HG03521 (cell line): ENCODE results near the gene ADGRD2.

Experiments used
- ATAC-seq: cut with Tn5 transposase; IDR thresholded peaks from one replicate; pipeline ENCODE4 v1.9.1; 2021; ENCODE audit warnings: mild to moderate bottlenecking, moderate library complexity; ENCODE audit not compliant: unreplicated experiment

Gene ADGRD2

DNA sequence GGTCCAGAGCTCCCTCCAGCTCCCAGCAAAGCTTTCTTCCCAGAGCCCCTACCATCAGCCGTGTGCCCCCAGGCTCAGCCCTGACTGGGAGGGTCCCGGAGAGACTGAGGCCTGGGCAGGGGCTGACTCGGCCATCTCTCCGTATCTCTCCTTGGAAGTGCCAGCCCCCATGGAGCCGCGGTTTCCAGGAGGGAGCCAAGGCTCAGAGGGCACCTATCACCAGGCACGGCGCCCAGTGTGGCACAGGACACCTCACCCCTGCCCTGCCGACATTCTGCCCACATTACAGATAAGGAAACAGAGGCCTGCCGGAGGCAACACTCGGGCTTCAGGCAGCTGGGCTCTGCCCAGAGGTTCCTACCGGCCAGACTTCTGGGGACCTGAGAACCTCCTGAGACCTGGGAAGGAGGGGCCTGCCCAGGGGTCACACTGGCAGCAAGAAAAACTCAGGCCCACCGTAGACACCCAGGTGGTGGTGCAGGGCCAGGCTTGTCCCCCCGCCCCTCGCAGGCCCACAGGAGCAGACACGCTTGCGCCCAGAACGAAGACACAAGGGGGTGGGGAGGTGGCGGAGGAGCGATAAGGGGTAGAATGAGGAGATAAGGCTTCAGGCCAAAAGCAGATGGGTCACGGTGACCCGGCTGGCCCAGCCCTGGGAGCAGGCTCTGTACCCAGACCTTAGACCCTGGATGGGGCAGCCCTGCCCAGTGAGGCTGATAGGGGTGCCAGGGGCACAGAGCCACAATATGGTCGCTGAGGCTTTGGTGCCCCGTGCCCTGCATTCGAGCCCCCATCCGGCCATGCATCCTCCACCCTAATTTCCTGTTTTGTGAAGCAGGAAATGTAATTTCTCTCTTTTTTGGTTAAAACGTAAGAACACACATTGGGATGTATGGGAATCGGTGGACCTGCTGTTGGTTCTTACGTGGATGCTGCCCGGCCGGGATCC lies 45.1 kb downstream of the ADGRD2 start:
- ATAC-seq, result no peak

DNA sequence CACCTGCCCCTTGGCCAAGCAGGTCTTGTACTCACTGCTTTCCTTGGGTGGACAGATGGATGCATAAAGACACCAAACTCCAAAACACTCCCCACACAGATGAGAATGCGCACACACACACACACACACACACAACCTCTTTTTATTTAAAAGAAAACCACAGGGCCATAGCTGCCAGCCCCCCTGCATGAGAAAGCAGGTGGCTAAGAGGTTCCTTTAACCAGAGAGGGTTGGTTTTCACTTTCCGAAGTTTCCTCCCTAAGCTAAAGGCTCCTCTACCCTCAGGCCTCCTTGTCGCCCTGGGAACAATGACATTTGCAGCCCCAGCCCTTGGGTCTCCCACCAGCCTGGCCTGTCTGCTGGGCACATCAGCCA lies 45.8 kb downstream of the ADGRD2 start:
- no peak for ATAC-seq

DNA sequence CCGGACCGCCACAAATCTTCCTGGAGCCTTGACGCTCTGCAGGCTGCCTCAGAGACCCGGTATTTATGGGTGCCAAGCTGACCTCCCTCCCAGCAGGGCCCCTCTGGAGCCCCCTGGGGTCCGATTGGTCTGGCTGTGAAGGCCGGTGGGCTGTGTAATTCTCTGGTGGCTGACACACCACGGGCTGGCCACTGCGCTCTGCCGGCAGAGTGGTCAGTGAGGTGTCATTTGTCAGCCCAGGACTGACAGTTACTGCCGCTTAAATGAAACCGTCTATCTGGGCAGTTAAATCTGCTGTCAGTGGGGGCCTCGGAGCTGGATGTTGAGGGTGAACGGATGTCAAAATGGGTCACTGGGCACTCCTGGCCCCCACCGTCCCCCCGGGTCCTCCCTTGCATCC lies 46.2 kb downstream of the ADGRD2 start:
- no peak for ATAC-seq

GRCh38 chr9:124497441-124497840 lies 47.2 kb downstream of the ADGRD2 start:
- ATAC-seq, result no peak

GRCh38 chr9:124498040-124498439 lies 47.8 kb downstream of the ADGRD2 start:
- no peak for ATAC-seq

DNA sequence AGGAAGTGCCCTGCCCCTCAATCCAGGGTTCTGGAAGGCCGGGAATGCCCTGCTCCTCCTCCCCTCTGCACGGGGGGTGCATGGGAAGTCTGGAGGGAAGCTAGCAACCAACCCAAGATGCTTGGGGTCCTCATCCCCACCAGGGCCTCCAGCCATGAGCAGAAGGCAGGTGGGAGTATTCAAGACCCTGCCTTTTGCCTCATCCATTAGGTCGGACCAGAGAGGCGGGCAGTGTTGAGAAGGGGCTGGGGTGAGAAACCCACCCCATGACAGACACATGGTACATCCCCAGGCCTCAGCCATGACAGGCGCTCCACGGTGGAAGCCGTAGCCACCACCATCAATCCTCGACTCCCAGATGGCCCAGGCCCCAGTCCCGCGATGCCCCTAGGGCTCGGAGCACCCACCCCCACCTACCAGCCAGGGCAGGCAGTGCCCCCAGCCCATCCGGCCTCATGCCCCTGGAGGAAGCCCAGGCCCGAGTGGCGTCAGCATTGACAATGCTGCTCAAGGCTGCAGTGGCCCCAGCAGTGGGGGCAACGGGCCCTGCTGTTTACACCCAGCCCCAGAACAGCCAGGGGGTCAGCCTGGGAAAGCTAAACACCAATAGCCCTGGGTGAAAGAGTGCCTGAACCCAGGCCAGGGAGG lies 48.4 kb downstream of the ADGRD2 start:
- no peak for ATAC-seq

DNA sequence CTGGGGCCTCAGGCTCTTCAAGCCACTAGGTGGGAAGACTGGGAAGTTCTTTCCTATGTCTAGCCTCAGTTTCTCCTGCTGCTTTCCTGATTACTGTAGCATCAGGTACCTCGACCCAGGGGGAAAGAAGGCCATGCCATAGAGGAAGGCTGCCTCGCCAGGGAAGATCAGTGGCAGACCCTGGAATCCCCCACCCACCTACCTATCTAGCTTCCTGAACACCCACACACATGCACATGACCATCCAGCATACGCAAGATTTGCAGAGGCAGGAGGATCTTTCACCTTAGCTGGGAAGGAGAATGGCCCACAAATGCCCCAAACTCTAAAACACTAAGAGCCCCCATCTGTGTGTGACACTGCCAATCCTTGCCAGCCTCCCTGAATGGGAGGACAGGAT lies 49.0 kb downstream of the ADGRD2 start:
- ATAC-seq, result no peak

DNA sequence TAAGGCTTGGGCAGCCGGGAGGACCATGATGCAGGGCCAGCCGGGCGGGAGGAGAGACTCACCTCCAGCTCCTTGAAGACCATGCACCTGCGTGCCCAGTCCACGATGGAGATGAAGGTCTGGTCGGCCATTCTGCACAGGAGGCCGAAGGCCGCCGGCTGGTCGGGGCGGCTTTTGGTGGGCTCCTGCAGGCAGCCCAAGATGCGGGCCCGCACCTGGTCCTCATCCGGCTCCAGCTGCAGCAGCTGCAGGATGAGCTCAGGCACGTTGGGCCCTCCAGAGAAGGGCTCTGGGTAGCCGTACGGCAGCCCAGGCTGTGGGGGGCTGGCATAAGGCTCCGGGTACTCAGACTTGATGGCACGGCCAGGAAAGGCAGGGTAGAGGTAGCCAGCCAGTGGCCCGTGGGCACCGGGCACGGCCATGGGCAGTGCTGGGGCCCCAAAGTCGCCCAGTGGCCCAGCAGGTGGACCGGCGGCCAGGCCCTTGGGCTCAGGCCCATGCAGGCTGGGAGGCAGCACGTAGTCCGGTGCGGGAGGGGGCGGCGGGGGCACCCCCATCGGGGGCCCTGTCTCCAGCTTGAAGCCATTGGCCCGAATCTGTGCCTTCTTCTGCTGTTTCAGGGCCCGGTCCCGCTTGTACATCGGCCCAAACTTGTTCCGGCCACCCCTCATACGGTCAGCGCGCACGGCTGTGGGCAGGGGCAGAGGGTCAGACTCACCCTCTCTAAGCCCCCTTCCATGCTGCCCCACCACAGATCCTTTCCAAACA lies 50.0 kb downstream of the ADGRD2 start:
- no peak for ATAC-seq

GRCh38 chr9:124500796-124501611 lies 50.8 kb downstream of the ADGRD2 start:
- no peak for ATAC-seq

- no peak for ATAC-seq
Measured at GRCh38 chr9:124501771-124502320, 51.6 kb downstream of the ADGRD2 start.

- no peak for ATAC-seq
Measured at GRCh38 chr9:124502711-124503702, 52.8 kb downstream of the ADGRD2 start.

- ATAC-seq, result no peak
Measured at GRCh38 chr9:124503713-124504529, 53.7 kb downstream of the ADGRD2 start.

GRCh38 chr9:124504530-124505005 lies 54.3 kb downstream of the ADGRD2 start:
- ATAC-seq, result no peak

DNA sequence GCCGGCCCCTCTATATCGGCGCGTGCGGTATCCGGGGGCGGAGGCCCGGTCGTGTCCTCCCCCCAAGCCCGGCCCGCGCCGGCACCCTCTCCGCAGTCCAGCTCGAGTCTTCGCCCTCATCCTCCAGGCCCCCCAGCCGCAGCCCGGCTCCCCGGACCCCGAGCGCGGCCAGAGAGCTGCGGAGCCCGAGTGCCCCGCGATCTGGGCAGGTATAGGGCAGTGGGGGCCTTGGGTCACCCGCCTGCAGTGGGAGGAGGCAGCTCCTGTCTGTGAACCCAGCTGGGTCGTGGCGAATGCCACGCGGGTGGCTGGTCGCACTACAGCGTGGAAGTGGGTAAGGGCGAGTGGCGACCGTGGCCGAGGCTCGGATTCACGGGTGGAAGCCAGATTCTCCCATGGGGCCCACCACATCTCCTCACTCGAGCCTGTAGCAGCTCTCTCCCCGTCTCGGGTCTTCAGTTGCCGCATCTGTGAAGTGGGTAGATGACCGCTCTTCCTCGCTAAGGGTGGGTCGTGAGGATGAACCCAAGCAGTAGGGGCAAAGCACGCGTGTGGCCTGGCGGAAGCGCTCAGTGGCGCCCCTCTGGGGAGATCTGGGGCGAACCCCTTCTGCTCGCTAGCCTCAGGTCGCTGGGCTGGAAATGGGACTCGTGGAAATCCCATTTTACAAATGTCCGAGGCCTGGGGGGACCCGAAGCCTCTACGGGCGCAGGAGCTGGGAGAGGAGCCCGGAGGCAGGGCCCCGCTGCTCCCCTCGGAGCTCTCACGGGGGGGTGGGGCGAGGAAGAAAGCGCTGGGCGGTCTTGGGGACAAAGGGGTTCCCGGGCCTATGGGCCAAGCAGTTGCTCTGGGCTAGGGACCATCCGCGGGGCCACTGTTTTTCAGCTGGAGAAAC lies 55.0 kb downstream of the ADGRD2 start:
- ATAC-seq, result no peak

DNA sequence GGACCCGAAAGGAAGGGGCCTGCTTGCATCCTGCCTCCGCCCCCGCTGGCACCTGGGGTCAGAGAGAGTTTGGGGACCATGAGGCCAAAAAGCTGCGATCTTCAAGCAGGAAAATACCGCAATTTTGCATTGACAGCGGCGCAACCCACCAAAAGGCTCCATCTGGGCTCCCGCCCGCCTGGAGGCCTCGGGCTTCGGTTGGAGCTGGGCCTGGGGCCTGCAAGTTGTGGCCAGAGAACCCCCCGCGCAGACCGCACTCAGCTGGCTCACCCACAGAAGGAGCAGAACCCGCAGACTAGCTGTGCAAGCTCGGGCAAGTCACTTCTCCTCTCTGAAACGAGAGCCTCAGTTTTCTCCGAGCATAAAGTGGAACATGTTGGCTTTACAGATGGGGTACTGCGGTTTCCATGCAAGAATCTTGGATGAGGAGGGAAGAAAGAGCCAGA lies 55.7 kb downstream of the ADGRD2 start:
- no peak for ATAC-seq

- ATAC-seq, result no peak
Measured at GRCh38 chr9:124506433-124506832, 56.2 kb downstream of the ADGRD2 start.
